DOHH2 (cell line): ENCODE results near the gene CACNA2D4.

Source experiments
- EZH2phosphoT487 ChIP-seq: fragments of 200-600 bp; sonication (generic); IDR thresholded peaks from 2 replicates; pipeline ENCODE4 v1.6.1; 2017; ENCODE audit warnings: borderline replicate concordance, mild to moderate bottlenecking, antibody characterized with exemption, low read length, moderate library complexity, mixed read lengths
- TF ChIP-seq, protein P1 (sequence below): fragments of 200-600 bp; sonication (generic); IDR thresholded peaks from one replicate; pipeline ENCODE4 v1.5.1; 2014; ENCODE audit warnings: antibody characterized with exemption, mild to moderate bottlenecking, low read depth, low read length; ENCODE audit not compliant: poor library complexity, severe bottlenecking

DNA sequence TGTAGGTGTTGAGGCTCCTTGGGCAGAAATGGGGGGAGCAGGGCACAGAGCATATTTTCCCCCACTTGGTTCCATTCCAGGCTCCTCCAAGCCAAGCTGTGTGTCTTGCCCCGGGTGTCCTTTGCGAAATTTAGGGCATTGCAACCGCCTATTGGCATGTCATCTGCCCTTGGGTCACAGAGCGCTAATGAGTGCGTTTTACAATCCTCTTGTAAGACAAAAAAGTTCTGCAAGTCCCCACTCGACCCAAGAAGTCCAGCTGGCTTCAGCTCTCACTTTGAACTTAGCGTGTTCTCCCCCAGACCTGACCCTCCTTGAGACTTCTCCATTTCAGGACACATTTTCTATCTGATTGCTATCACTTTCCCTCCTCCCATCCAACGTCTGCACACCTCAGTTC, 104.2 kb downstream of the CACNA2D4 start:
- TF ChIP-seq, protein P1, sequence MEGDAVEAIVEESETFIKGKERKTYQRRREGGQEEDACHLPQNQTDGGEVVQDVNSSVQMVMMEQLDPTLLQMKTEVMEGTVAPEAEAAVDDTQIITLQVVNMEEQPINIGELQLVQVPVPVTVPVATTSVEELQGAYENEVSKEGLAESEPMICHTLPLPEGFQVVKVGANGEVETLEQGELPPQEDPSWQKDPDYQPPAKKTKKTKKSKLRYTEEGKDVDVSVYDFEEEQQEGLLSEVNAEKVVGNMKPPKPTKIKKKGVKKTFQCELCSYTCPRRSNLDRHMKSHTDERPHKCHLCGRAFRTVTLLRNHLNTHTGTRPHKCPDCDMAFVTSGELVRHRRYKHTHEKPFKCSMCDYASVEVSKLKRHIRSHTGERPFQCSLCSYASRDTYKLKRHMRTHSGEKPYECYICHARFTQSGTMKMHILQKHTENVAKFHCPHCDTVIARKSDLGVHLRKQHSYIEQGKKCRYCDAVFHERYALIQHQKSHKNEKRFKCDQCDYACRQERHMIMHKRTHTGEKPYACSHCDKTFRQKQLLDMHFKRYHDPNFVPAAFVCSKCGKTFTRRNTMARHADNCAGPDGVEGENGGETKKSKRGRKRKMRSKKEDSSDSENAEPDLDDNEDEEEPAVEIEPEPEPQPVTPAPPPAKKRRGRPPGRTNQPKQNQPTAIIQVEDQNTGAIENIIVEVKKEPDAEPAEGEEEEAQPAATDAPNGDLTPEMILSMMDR = no peak
- no peak for TF ChIP-seq EZH2phosphoT487
